GM21381 (cell line): ENCODE results near the gene ZAP70.

Experiments used
- ATAC-seq: cut with Tn5 transposase; IDR thresholded peaks from one replicate; pipeline ENCODE4 v1.9.1; 2021; ENCODE audit warnings: mild to moderate bottlenecking, moderate library complexity; ENCODE audit not compliant: unreplicated experiment

The ZAP70 gene

GRCh38 chr2:97732436-97733340, 19.3 kb downstream of the ZAP70 start:
- ATAC-seq, result no peak

- ATAC-seq, result no peak
Measured at GRCh38 chr2:97733341-97734035, 20.1 kb downstream of the ZAP70 start.

- no peak for ATAC-seq
Measured at GRCh38 chr2:97734061-97735051, 21.0 kb downstream of the ZAP70 start.

- ATAC-seq, result no peak
Measured at GRCh38 chr2:97735161-97735561, 21.8 kb downstream of the ZAP70 start.

GRCh38 chr2:97736185-97736584, 22.8 kb downstream of the ZAP70 start:
- no peak for ATAC-seq

GRCh38 chr2:97736608-97737330, 23.4 kb downstream of the ZAP70 start:
- ATAC-seq, result no peak

- no peak for ATAC-seq
Measured at GRCh38 chr2:97737421-97738178, 24.2 kb downstream of the ZAP70 start.

- ATAC-seq, result no peak
Measured at GRCh38 chr2:97738179-97739019, 25.0 kb downstream of the ZAP70 start.

- no peak for ATAC-seq
Measured at GRCh38 chr2:97739020-97739892, 25.9 kb downstream of the ZAP70 start.

GRCh38 chr2:97739893-97740245, 26.5 kb downstream of the ZAP70 start:
- ATAC-seq, result no peak

- ATAC-seq, result no peak
Measured at GRCh38 chr2:97740590-97741182, 27.3 kb downstream of the ZAP70 start.

- ATAC-seq, result no peak
Measured at GRCh38 chr2:97741251-97741650, 27.9 kb downstream of the ZAP70 start.

GRCh38 chr2:97741686-97742085, 28.3 kb downstream of the ZAP70 start:
- ATAC-seq, result no peak

- ATAC-seq, result no peak
Measured at GRCh38 chr2:97742381-97742847, 29.0 kb downstream of the ZAP70 start.

GRCh38 chr2:97743913-97744312, 30.5 kb downstream of the ZAP70 start:
- no peak for ATAC-seq

- ATAC-seq, result peak; percentile 75
Measured at GRCh38 chr2:97745474-97746174, 32.2 kb downstream of the ZAP70 start.

GRCh38 chr2:97747285-97747684, 33.9 kb downstream of the ZAP70 start:
- ATAC-seq, result no peak
